Measurements from ENCODE around the gene PKP3.

DNA sequence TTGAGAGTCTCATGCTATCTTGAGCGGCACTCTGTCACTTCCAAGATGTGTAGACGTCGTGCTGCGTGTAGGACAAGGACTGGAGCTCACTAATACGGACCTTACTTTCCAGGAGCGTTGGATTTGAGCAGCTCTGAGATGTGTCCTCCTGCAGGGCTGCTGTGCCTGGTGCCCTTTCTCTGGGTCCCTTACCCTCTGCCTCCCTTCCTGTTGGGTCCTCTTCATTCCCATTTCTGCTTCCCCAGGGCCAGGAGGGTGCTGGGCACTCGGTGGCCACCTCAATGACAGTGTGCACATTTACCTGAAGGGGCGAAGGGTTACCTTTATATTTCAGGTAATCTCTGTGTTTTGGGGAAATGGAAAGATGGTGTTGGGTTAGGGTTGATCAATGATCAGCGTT lies 60.0 kb downstream of the PKP3 start:
- TF ChIP-seq, protein P1, sequence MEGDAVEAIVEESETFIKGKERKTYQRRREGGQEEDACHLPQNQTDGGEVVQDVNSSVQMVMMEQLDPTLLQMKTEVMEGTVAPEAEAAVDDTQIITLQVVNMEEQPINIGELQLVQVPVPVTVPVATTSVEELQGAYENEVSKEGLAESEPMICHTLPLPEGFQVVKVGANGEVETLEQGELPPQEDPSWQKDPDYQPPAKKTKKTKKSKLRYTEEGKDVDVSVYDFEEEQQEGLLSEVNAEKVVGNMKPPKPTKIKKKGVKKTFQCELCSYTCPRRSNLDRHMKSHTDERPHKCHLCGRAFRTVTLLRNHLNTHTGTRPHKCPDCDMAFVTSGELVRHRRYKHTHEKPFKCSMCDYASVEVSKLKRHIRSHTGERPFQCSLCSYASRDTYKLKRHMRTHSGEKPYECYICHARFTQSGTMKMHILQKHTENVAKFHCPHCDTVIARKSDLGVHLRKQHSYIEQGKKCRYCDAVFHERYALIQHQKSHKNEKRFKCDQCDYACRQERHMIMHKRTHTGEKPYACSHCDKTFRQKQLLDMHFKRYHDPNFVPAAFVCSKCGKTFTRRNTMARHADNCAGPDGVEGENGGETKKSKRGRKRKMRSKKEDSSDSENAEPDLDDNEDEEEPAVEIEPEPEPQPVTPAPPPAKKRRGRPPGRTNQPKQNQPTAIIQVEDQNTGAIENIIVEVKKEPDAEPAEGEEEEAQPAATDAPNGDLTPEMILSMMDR (IDR thresholded peaks at IDR 0.05) = no peak
- TF ChIP-seq POLR2A (IDR thresholded peaks at IDR 0.05) = no peak

All from testis (tissue), 2 donors.